HG02884 (cell line): ENCODE data around the gene NEB.

Experiments
- ATAC-seq: cut with Tn5 transposase; IDR thresholded peaks from one replicate; pipeline ENCODE4 v1.9.1; 2021; ENCODE audit warnings: mild to moderate bottlenecking, moderate library complexity; ENCODE audit not compliant: unreplicated experiment

The NEB gene

GRCh38 chr2:151490276-151490675, 244.0 kb downstream of the NEB start:
- ATAC-seq = no peak

GRCh38 chr2:151486053-151486452, 248.2 kb downstream of the NEB start:
- ATAC-seq = no peak

- ATAC-seq = no peak
Observed at GRCh38 chr2:151484100-151484499, 250.2 kb downstream of the NEB start.

GRCh38 chr2:151483546-151483945, 250.7 kb downstream of the NEB start:
- no peak for ATAC-seq

- ATAC-seq = no peak
Observed at GRCh38 chr2:151482171-151482725, 252.0 kb downstream of the NEB start.

GRCh38 chr2:151481744-151482143, 252.5 kb downstream of the NEB start:
- peak; percentile 75 for ATAC-seq

- ATAC-seq = no peak
Observed at GRCh38 chr2:151478011-151478410, 256.3 kb downstream of the NEB start.

- no peak for ATAC-seq
Observed at GRCh38 chr2:151476287-151476686, 258.0 kb downstream of the NEB start.

- ATAC-seq = no peak
Observed at GRCh38 chr2:151475071-151475470, 259.2 kb downstream of the NEB start.

- ATAC-seq = no peak
Observed at GRCh38 chr2:151472966-151473365, 261.3 kb downstream of the NEB start.

GRCh38 chr2:151470556-151470955, 263.7 kb downstream of the NEB start:
- ATAC-seq = no peak

GRCh38 chr2:151465771-151466170, 268.5 kb downstream of the NEB start:
- no peak for ATAC-seq

- ATAC-seq = no peak
Observed at GRCh38 chr2:151459358-151459757, 274.9 kb downstream of the NEB start.

GRCh38 chr2:151439127-151439526, 295.1 kb downstream of the NEB start:
- no peak for ATAC-seq

GRCh38 chr2:151438506-151438905, 295.8 kb downstream of the NEB start:
- ATAC-seq = no peak

- no peak for ATAC-seq
Observed at GRCh38 chr2:151437630-151438029, 296.6 kb downstream of the NEB start.
